RKO (cell line): ENCODE results near the gene MYRIP.
"Not testable (repeated sequence)": the region's sequence is repeated elsewhere in the genome, so short reads cannot be mapped to it uniquely, and the experiment has no call there.

Experiments used
- DNase-seq: peaks from one replicate; pipeline ENCODE4 v3.0.0-alpha.2; 2016; ENCODE audit warnings: low spot score

MYRIP gene

DNA sequence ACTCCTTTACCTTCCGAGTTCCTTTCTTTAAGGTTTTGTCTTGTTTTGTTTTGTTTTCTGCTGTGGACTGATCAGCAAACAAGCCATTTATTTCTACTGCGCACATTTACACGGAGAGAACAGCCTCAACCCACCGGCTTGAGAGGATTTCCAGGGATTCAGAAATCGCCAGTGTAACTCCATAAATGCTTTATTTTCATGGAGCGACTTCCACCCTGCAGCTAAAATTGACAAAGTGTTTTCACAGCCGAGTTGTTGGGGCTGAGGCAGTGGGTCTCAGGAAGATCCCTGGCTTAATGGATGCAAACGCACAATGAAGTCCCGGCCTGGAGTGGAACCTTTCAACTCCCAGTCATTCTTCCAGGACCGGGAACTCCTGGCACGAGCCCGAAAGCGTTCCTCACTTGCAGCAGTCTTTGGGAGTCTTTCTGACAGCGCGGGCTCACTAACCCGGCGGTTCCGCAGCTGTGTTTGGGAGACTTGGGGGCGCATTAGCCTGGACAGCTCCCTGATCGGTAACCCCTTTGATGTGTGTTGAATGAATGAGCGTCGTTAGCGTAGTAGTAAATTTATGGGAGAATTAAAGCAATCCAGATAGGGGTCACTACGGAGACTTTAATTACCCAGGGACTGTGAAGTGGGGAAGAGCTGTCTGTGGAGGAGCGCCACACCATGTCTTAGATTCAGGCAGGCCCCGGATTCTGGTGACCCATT, 785 bp upstream of the MYRIP start:
- peak; percentile 32 for DNase-seq

- no peak for DNase-seq
Observed at GRCh38 chr3:39809995-39810595, 686 bp downstream of the MYRIP start.

DNA sequence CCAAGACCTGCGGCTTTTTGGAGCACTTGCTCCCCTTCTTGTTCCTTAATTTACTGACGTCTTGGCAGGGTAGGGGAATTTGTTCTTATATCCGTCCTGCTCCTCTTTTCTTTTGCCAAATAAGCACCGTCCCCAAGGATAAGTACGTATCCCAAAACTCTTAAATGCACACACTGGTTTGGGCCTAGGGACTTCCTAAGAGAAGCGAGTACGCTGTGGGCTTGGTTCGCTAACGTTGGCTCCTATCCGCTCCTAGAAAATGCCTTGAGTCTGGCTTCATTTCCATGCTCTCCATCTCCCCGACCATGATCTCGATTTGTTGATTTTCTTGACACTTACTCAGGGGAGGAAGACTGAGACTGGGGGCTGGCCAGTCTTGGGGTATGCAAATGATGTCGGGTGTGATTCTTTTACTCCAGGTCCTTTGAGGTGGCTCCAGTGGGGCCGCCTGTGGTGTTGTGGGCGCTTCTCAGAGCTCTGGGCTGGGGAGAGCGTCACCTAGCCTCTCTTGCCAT, 1.3 kb downstream of the MYRIP start:
- DNase-seq: no peak

DNA sequence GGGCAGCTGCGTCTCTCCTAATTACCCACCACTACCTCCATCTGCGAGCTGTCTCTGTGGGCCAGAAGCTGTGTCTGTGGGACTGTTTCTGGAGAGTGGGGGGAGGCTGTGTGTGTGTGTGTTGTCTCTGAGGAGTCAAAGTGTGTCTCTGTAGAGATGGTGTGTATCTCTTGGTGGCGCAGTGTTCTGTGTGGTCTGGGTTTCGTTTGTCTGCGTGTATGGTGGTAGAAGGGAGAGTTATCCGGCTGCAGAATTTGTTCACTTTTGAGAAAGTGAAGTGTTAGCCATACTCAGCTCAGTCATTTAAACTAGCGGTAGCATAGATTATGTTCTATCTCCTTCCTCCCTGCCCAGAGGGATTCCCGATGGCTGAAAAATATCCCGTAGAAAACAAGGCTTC, 2.2 kb downstream of the MYRIP start:
- no peak for DNase-seq

- DNase-seq: no peak
Observed at GRCh38 chr3:39812537-39812936, 3.1 kb downstream of the MYRIP start.

- DNase-seq: no peak
Observed at GRCh38 chr3:39814007-39814406, 4.6 kb downstream of the MYRIP start.

DNA sequence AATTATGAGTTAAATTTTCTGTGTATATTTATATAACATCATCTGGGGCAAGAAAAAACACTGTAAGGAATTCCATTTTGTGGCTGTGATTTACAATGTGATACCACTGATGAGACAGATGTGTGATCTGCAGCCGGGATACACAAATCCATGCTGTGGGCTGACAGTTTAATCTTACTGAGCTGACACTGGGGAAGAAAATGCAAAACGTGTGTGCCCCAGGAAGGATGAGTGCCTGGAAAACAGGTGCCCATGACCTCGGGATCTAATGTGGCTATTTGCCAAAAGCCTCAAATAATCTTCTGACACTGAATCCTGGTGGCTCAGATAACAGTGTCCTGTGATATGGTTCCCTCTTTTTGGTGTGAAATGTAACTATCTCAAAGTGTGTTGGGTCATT, 10.5 kb downstream of the MYRIP start:
- no peak for DNase-seq

DNA sequence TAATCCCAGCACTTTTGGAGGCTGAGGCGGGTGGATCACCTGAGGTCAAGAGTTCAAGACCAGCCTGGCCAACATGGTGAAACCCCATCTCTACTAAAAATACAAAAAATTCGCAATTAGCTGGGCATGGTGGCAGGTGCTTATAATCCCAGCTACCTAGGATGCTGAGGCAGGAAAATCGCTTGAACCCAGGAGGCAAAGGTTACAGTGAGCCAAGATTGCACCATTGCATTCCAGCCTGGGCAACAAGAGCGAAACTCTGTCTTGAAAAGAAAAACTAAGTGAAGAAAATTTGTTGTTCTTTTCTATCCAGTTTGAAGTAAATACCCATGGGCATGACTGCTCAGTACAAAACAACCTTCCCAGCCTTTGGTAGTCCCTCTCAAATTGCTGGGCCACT, 24.4 kb downstream of the MYRIP start:
- not testable (repeated sequence) for DNase-seq

GRCh38 chr3:39839484-39839883, 30.1 kb downstream of the MYRIP start:
- DNase-seq: no peak

GRCh38 chr3:39843440-39843839, 34.0 kb downstream of the MYRIP start:
- DNase-seq: no peak

GRCh38 chr3:39848365-39848764, 39.0 kb downstream of the MYRIP start:
- DNase-seq: no peak

DNA sequence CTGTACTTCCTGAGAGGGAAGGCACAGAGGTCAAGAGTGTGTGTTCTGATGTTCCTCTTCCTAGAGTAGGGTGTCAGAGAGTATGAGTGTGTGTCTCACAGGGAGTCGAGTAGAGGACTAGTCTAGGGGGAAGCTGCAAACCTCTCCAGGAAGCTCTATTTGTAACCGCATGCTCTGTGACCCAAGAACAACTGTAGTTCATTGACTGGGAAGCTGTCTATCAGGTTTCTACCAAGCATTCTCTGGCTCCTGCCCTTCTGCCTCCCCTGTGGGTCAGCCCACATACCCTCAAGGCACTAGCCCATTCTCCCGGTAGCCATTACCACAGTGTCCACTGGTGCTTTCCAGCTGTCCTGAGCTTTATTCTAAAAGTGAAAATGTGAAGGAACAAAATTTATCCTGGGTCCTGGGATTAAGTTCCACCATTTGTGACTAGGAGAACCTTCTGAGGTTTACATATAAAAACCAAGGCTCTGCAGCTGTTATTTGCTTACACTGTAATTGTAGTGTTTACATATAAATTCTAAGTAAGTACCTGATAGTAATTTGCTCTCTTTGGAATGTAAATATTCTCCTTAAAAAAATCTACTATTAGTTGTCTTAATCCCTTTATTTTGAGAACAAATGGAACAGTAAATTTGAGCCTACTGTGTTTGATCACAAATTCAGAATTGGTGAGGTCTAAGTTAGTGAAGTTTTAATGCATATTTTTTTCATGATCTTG, 40.7 kb downstream of the MYRIP start:
- DNase-seq: no peak

GRCh38 chr3:39850716-39851032, 41.3 kb downstream of the MYRIP start:
- DNase-seq: no peak

DNA sequence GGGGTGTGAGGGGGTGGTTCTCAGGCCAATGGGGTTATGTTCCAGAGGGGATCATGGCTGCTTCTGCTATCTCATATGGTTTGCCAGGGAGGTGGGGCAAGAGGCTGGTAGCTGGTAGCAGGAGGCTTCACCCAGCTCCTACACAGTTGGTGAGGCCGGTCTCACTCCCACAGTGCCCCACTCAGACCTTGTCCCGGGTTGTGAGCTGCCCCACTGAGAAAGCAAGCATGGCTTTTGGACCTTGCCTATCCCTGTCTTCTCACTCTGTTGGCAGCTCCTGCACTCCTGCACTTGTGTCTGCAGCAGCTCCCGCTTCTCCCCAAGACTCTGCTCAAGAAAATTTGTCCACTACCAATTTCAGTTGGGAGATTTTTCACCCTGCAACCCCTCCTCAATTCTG, 46.1 kb downstream of the MYRIP start:
- DNase-seq: no peak

GRCh38 chr3:39869890-39870289, 60.5 kb downstream of the MYRIP start:
- DNase-seq: no peak

DNA sequence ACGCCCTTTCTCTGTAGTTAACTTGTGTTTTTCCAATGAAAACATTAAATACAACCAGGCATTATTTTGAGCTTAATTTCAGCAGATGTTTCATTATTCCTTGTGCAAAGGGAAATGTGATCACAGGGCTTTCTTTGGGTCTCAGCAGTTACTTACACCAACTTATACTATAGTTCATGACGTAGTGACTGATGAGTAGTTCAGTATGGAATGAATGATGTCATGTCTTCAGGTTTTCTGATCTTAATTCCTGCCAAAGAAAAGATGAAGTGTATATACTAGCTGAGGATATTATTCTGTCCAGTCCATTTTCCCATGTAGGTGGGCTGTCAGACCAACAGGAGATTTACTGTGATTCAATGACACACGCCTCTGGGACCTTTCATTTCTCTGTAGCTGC, 61.3 kb downstream of the MYRIP start:
- peak; percentile 30 for DNase-seq

DNA sequence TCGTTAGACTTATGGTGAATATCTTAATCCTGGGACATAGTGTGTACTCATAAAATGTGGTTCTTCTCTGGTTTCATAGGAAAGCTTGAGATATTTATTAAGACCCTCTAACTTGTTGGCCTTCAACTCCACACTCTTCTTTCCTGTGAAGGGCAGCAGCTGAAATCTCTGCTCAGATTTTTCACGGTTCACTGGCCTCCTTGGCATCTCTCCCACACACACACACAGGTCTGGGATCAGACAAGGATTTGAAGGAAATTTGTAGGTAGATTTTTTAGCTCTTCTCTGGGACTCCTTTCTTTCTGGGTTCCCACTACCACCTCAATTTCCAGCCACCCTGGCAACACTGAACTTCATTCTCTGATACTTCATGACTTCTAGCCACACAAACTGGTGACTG, 70.2 kb downstream of the MYRIP start:
- DNase-seq: no peak

DNA sequence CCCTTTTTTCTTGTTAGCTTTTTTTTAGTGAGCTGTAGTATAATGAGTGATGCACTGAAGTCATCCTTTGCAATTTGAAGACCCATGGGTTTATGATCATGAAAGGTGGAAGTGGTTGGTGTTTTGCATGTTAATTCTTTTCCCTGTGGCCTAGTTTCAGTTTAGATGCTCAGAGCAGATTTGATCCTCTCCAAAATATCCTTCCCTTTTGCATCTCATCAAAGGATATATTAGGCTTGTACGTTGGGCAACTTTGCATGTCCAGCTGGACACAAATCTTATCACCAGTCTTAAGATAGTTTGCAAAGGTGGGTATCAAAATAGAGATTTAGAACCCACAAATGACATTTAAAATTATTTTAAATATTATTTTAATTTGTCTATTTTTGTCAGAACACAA, 72.7 kb downstream of the MYRIP start:
- no peak for DNase-seq

DNA sequence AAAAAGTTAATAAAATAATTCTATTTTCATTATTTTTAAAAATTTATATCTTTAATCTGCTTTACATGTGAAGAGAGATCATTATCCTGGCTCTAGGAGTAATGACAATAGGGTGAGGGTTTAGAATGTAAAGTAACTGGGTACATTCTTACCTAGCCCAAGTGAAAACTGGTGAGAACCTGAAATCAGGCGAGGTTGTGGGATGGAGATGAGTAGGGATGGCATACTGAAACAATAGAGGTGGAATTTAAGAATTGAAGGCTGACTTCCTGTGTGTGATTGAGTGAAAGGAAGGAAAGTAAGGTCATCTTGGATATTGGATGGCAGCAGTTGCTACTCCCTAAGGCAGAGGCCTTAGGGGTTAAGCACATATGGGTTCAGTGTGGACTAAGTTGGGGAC, 82.7 kb downstream of the MYRIP start:
- no peak for DNase-seq

DNA sequence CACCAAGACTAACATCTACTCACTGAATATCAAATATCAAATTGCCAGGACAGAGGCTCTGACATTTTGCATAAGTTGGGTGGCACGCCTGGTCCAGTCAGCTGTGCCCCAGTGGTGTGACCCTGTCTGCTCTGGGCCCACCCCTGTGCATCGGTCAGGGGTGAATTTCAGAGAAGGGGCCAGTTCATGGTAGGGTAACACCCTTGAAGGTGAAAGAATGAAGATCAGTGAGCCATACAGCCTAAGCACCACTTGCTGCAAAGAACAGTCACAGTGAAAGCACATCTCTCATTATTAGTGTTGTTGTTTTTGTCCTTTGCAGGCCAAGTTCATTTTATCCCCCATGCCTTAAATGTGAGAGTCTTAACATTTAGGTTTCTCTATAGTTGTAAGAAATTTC, 86.8 kb downstream of the MYRIP start:
- DNase-seq: no peak

DNA sequence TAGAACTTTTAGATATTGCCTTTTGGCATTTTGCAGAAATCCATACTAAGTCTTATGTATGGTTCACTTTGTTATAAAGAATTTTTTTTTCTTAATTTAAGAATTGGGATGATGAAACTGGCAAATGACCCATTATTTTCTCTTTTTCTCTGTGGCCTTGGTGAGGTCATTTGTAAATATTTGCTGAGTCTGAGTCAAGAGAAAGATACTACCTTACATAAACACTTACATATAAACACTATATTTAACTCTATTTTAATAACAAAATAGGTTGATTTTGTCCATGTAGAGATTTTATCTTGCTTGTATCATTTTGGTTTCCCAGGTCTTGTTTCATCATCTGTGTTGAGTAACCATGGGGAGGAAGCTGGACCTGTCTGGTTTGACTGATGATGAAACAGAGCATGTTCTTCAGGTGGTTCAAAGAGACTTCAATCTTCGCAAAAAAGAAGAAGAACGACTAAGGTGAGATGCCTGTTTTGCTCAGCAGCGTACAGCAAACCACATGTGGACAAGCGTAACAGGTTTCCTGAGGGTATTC, 91.1 kb downstream of the MYRIP start:
- no peak for DNase-seq

DNA sequence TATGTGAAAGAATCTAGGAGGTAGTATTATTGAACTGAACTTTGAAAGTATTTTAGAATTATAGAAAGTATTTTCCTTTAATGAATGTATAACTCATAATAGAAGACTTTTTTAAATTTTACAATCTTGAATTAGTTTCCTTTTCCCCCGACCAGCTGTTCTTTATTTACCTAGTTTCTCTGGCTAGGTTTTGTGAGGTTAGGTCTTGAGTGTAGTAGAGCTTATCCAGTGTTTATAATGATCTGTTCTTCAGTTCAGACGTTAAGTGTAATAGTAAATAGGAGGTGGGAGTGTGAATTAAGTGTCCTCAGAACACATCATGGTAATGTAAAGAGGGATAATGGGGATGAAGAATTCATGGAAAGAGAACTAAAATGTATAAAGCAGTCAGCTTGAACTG, 93.8 kb downstream of the MYRIP start:
- DNase-seq: no peak

DNA sequence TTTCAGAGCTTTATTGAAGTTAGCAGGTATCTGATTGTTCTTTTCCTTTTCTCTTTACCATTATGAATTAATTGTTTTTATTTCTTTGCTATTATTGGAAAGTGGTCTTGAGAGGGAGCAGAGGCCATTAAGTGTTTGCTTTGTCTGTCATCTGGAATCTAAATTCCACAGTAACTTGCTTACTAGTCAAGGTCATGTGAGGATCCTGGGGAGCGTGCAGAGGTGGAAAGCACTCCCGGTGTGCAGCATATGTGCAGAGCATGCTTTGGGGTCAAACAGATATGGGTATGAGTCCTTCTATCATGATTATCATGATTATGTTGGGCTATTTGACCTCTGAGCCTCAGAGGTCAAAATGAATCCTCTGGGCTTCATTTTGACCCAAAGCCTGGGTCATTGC, 96.4 kb downstream of the MYRIP start:
- no peak for DNase-seq
